ENCODE results near the gene HAVCR1.

HAVCR1 gene

GRCh38 chr5:157059093-157059539 lies at the start of gene HAVCR1:
Gene HAVCR1 (minus strand): TSS chr5:157059116. CDS start chr5:157057943, 1,173 bp downstream.
- H4K20me1 ChIP-seq (ENCODE audit: insufficient read depth, low read length, poor library complexity, severe bottlenecking) = no peaks in the 10 kb centered on the region
- no peak within 1 kb of the TSS for H3K4me2 ChIP-seq (ENCODE audit: low read depth, low read length, poor library complexity, severe bottlenecking)
- no peaks in the 10 kb centered on the region for H3K4me1 ChIP-seq (ENCODE audit: insufficient read depth, low read length, poor library complexity, severe bottlenecking)
- no peaks in the 10 kb centered on the region for H3K9me2 ChIP-seq (replicated peaks; ENCODE audit: low read depth, low read length)
- no peak within 1 kb of the TSS for H3K9ac ChIP-seq (ENCODE audit: low read depth, low read length, poor library complexity, severe bottlenecking)
- TF ChIP-seq CTCF (conservative IDR thresholded peaks at IDR 0.05; ENCODE audit: low read length) (no peak), EZH2phosphoT487 (IDR thresholded peaks at IDR 0.05; ENCODE audit: borderline replicate concordance) (no peak)
- H3K36me3 ChIP-seq (ENCODE audit: insufficient read depth, low read length) = no peaks in the 10 kb centered on the region
- no peaks in the 10 kb centered on the region for H3K79me2 ChIP-seq (ENCODE audit: insufficient read depth, low read length)
- H3F3A ChIP-seq (ENCODE audit: low read depth) = no peaks in the 10 kb centered on the region
- H2AFZ ChIP-seq (ENCODE audit: low read length) = no peak within 1 kb of the TSS
- no peaks in the 10 kb centered on the region for H3K27me3 ChIP-seq (ENCODE audit: insufficient read depth, low read length, poor library complexity, severe bottlenecking)
- no peaks in the 10 kb centered on the region for H3K9me3 ChIP-seq (ENCODE audit: insufficient read depth, low read depth, low read length)
- H3K4me3 ChIP-seq (ENCODE audit: low read length, poor library complexity, severe bottlenecking) = no peak within 1 kb of the TSS

- Histone ChIP-seq H3K9me3 (ENCODE audit: insufficient read depth, low read depth, low read length) (no peaks in the 10 kb centered on the region), H3K79me2 (ENCODE audit: insufficient read depth, low read length) (no peaks in the 10 kb centered on the region; the same call in 1 of the 2 replicates), H3K4me2 (ENCODE audit: low read depth, low read length, poor library complexity, severe bottlenecking) (peak overlapping the region; percentile 66), H3K36me3 (ENCODE audit: insufficient read depth, low read length) (no peaks in the 10 kb centered on the region), H3F3A (ENCODE audit: low read depth) (no peaks in the 10 kb centered on the region), H3K4me1 (ENCODE audit: insufficient read depth, low read length, poor library complexity, severe bottlenecking) (peaks cover 36% of the 10 kb centered on the region), H3K27me3 (ENCODE audit: insufficient read depth, low read length, poor library complexity, severe bottlenecking) (no peaks in the 10 kb centered on the region), H3K9me2 (replicated peaks; ENCODE audit: low read depth, low read length) (no peaks in the 10 kb centered on the region), H3K4me3 (ENCODE audit: low read length, poor library complexity, severe bottlenecking) (peak overlapping the region; percentile 45), H3K9ac (ENCODE audit: low read depth, low read length, poor library complexity, severe bottlenecking) (peak overlapping the region; percentile 18), H4K20me1 (ENCODE audit: insufficient read depth, low read length, poor library complexity, severe bottlenecking) (no peaks in the 10 kb centered on the region), H2AFZ (ENCODE audit: low read length) (no peak overlapping the region)
- TF ChIP-seq CTCF (conservative IDR thresholded peaks at IDR 0.05; ENCODE audit: low read length) = no peak
- no peak for TF ChIP-seq EZH2phosphoT487 (IDR thresholded peaks at IDR 0.05; ENCODE audit: borderline replicate concordance)
These were observed 48.6 kb upstream of the HAVCR1 start for GRCh38 chr5:157107508-157107907.

GRCh38 chr5:157106630-157107461 lies 47.9 kb upstream of the HAVCR1 start:
- H2AFZ ChIP-seq (ENCODE audit: low read length) = no peak overlapping the region
- H3K9me3 ChIP-seq (ENCODE audit: insufficient read depth, low read depth, low read length) = no peaks in the 10 kb centered on the region
- TF ChIP-seq CTCF (conservative IDR thresholded peaks at IDR 0.05; ENCODE audit: low read length) (no peak), EZH2phosphoT487 (IDR thresholded peaks at IDR 0.05; ENCODE audit: borderline replicate concordance) (no peak)
- H4K20me1 ChIP-seq (ENCODE audit: insufficient read depth, low read length, poor library complexity, severe bottlenecking) = no peaks in the 10 kb centered on the region
- no peaks in the 10 kb centered on the region for H3K9me2 ChIP-seq (replicated peaks; ENCODE audit: low read depth, low read length)
- peak overlapping the region; percentile 45 for H3K4me3 ChIP-seq (ENCODE audit: low read length, poor library complexity, severe bottlenecking)
- H3K4me1 ChIP-seq (ENCODE audit: insufficient read depth, low read length, poor library complexity, severe bottlenecking) = peaks cover 36% of the 10 kb centered on the region
- H3K36me3 ChIP-seq (ENCODE audit: insufficient read depth, low read length) = no peaks in the 10 kb centered on the region
- H3K4me2 ChIP-seq (ENCODE audit: low read depth, low read length, poor library complexity, severe bottlenecking) = peak overlapping the region; percentile 66
- no peaks in the 10 kb centered on the region; the same call in 1 of the 2 replicates for H3K79me2 ChIP-seq (ENCODE audit: insufficient read depth, low read length)
- peak overlapping the region; percentile 18 for H3K9ac ChIP-seq (ENCODE audit: low read depth, low read length, poor library complexity, severe bottlenecking)
- H3F3A ChIP-seq (ENCODE audit: low read depth) = no peaks in the 10 kb centered on the region
- no peaks in the 10 kb centered on the region for H3K27me3 ChIP-seq (ENCODE audit: insufficient read depth, low read length, poor library complexity, severe bottlenecking)

All from Loucy (cell line).